Colonic mucosa (tissue), 4 donors: ENCODE data around the gene MAK. TPM values are rescaled to one million over a fixed set of nuclear protein-coding genes. Genes with fewer than 3 reads are reported as not detected.

ENCODE experiments used
- DNase-seq: peaks from one replicate; pipeline ENCODE4 v3.0.0-alpha.2; 2020
- H3K27ac ChIP-seq: fragments of 200-600 bp; one replicate; pipeline ENCODE4 v1.8.0; 2021
- H3K27me3 ChIP-seq: fragments of 200-600 bp; one replicate; pipeline ENCODE4 v1.8.0; 2021
- H3K36me3 ChIP-seq: fragments of 200-600 bp; one replicate; pipeline ENCODE4 v1.8.0; 2021
- H3K4me1 ChIP-seq: fragments of 200-600 bp; one replicate; pipeline ENCODE4 v1.8.0; 2021; ENCODE audit warnings: mild to moderate bottlenecking
- H3K4me3 ChIP-seq: fragments of 200-600 bp; one replicate; pipeline ENCODE4 v1.8.0; 2021
- H3K9ac ChIP-seq, 2 donors: one replicate each; pipeline ENCODE4 v1.7.0; 2013; ENCODE audit warnings: control low read depth in 2 of 2, low read depth in 2 of 2, low read length in 2 of 2
- H3K9me3 ChIP-seq: fragments of 200-600 bp; one replicate; pipeline ENCODE4 v1.8.0; 2021
- CTCF ChIP-seq: fragments of 200-600 bp; IDR thresholded peaks from one replicate; pipeline ENCODE4 v1.8.0; 2022; ENCODE audit warnings: antibody characterized with exemption, mild to moderate bottlenecking
- intact Hi-C: fragments of 100-400 bp; cut with DNase I; formaldehyde crosslinking; loops from one replicate; pipeline ENCODE4 v1.14.1; 2022
- total RNA-seq, 2 donors: library from RNA; stranded (reverse); fragmentation: NEBNext Ultra II Directional in 1 of 2; extraction: Animal tissue kit (Norgen Biotek cat#: 25700) in 1 of 2; gene quantifications; one replicate each; pipeline ENCODE4 v1.2.1, GENCODE V29; 2021
- donor health status: healthy.
- donor health status: DM: no; HTN: no; CAD: no.
- donor health status: DM: no; HTN: no; CAD: no.

Gene MAK
- total RNA-seq, 2 donors from 2014 or later: not detected

- DNase-seq: no peak
- H3K27me3 ChIP-seq: no peaks in the 10 kb centered on the region
- no peaks in the 10 kb centered on the region for H3K9me3 ChIP-seq
- no peak for TF ChIP-seq CTCF
- peaks cover 4% of the 10 kb centered on the region for H3K36me3 ChIP-seq
- intact Hi-C loops: no loop called here
- no peak overlapping the region for H3K27ac ChIP-seq
- no peak overlapping the region for H3K4me3 ChIP-seq
- no peaks in the 10 kb centered on the region for H3K4me1 ChIP-seq
- H3K9ac ChIP-seq: no peak overlapping the region
These were observed 104.5 kb downstream of the MAK start for GRCh38 chr6:10733863-10734262.

- H3K9ac ChIP-seq: no peak overlapping the region
- H3K4me3 ChIP-seq: no peak overlapping the region
- no peaks in the 10 kb centered on the region for H3K27me3 ChIP-seq
- intact Hi-C loops: no loop called here
- no peak for DNase-seq
- no peaks in the 10 kb centered on the region for H3K9me3 ChIP-seq
- peaks cover 4% of the 10 kb centered on the region for H3K36me3 ChIP-seq
- no peak for TF ChIP-seq CTCF
- H3K27ac ChIP-seq: no peak overlapping the region
- no peaks in the 10 kb centered on the region for H3K4me1 ChIP-seq
These were observed 105.1 kb downstream of the MAK start for GRCh38 chr6:10733151-10733715.

GRCh38 chr6:10730254-10730653 is 108.1 kb downstream of the MAK start:
- Histone ChIP-seq H3K9ac (no peak overlapping the region), H3K36me3 (peaks cover 4% of the 10 kb centered on the region), H3K9me3 (no peaks in the 10 kb centered on the region), H3K4me3 (no peak overlapping the region), H3K4me1 (no peaks in the 10 kb centered on the region), H3K27ac (no peak overlapping the region), H3K27me3 (no peaks in the 10 kb centered on the region)
- no peak for DNase-seq
- TF ChIP-seq CTCF: no peak
- intact Hi-C loops: no loop called here

GRCh38 chr6:10725716-10726115 is 112.6 kb downstream of the MAK start:
- H3K4me3 ChIP-seq: no peak overlapping the region
- H3K9me3 ChIP-seq: no peaks in the 10 kb centered on the region
- no peak for DNase-seq
- H3K27me3 ChIP-seq: no peaks in the 10 kb centered on the region
- peaks cover 4% of the 10 kb centered on the region for H3K4me1 ChIP-seq
- no peak for TF ChIP-seq CTCF
- H3K27ac ChIP-seq: no peak overlapping the region
- intact Hi-C loops: no loop called here
- H3K9ac ChIP-seq: no peak overlapping the region
- H3K36me3 ChIP-seq: no peaks in the 10 kb centered on the region

GRCh38 chr6:10725044-10725443 is 113.3 kb downstream of the MAK start:
- no peak for TF ChIP-seq CTCF
- DNase-seq: no peak
- intact Hi-C loops: no loop called here
- no peaks in the 10 kb centered on the region for H3K27me3 ChIP-seq
- H3K36me3 ChIP-seq: no peaks in the 10 kb centered on the region
- H3K9me3 ChIP-seq: no peaks in the 10 kb centered on the region
- no peak overlapping the region for H3K4me3 ChIP-seq
- H3K27ac ChIP-seq: no peak overlapping the region
- H3K4me1 ChIP-seq: peaks cover 4% of the 10 kb centered on the region
- H3K9ac ChIP-seq: no peak overlapping the region
